SK-N-SH (cell line): Measurements from ENCODE around the gene OLFM2. TPM values are rescaled to one million over a fixed set of nuclear protein-coding genes. Genes with fewer than 3 reads are reported as not detected.
A peak's percentile ranks its signal among the peaks of the same experiment; 100 is the strongest.
"Not testable (repeated sequence)": the region's sequence is repeated elsewhere in the genome, so short reads cannot be mapped to it uniquely, and the experiment has no call there.

Experiments used
- CTCF ChIA-PET: fragments of 300-600, 350-600 bp; formaldehyde crosslinking; extraction: SDS; loops from one replicate; lab custom pipeline; 2021; lab: Yijun Ruan, JAX
- POLR2A ChIA-PET: fragments of 350-600 bp; sonication (Branson Sonifier 250); formaldehyde crosslinking; extraction: SDS; loops from one replicate; lab custom pipeline; 2020; ENCODE audit warnings: antibody characterized with exemption, inconsistent platforms; lab: Yijun Ruan, JAX
- DNase-seq: peaks from one replicate; pipeline ENCODE4 v3.0.0; 2012
- H2AFZ ChIP-seq: fragments of 200-600 bp; sonication (generic); 2 replicates; pipeline ENCODE4 v1.8.1; 2016; ENCODE audit warnings: antibody characterized with exemption, mild to moderate bottlenecking, low read depth
- H3F3A ChIP-seq: fragments of 200-600 bp; sonication (generic); replicated peaks from 2 replicates; pipeline ENCODE3; 2016; ENCODE audit warnings: antibody characterized with exemption, mild to moderate bottlenecking; ENCODE audit not compliant: insufficient read depth
- H3K27ac ChIP-seq, 2 experiments: fragments of 200-500 bp in 1 of 2; fragments of 200-600 bp in 1 of 2; sonication (Bioruptor generic) in 1 of 2; sonication (generic), shearing (Covaris generic) in 1 of 2; 2 replicates each; pipeline versions ENCODE4 v1.5.1 to v1.6.1; 2014 to 2016; ENCODE audit warnings: low read depth in 2 of 2, inconsistent platforms in 1 of 2, low read length in 1 of 2, mild to moderate bottlenecking in 1 of 2, mixed read lengths in 1 of 2
- H3K27me3 ChIP-seq: fragments of 200-600 bp; sonication (generic), shearing (Covaris generic); 2 replicates; pipeline ENCODE4 v1.6.1; 2016; ENCODE audit warnings: mixed run types; ENCODE audit not compliant: insufficient read depth
- H3K36me3 ChIP-seq, 2 experiments: fragments of 200-500 bp in 1 of 2; fragments of 200-600 bp in 1 of 2; sonication (Bioruptor generic) in 1 of 2; sonication (generic) in 1 of 2; replicated peaks in 1 of 2; 2 replicates each; pipeline versions ENCODE3 to v1.5.1; 2014 to 2016; ENCODE audit warnings: low read length in 1 of 2, mild to moderate bottlenecking in 1 of 2; ENCODE audit not compliant: insufficient read depth in 2 of 2, control insufficient read depth in 1 of 2
- H3K4me1 ChIP-seq, 2 experiments: fragments of 200-500 bp in 1 of 2; fragments of 200-600 bp in 1 of 2; sonication (Bioruptor generic) in 1 of 2; sonication (generic), shearing (Covaris generic) in 1 of 2; 2 replicates each; pipeline versions ENCODE4 v1.5.1 to v1.6.1; 2014 to 2016; ENCODE audit warnings: low read depth in 1 of 2, low read length in 1 of 2, mixed run types in 1 of 2; ENCODE audit not compliant: insufficient read depth in 2 of 2, control insufficient read depth in 1 of 2
- H3K4me2 ChIP-seq: fragments of 200-600 bp; sonication (generic), shearing (Covaris generic); 2 replicates; pipeline ENCODE4 v1.6.1; 2017; ENCODE audit warnings: mixed run types
- H3K4me3 ChIP-seq, 2 experiments: fragments of 200-500 bp in 1 of 2; fragments of 200-600 bp in 1 of 2; sonication (Bioruptor generic) in 1 of 2; sonication (generic), shearing (Covaris generic) in 1 of 2; 2 replicates each; pipeline versions ENCODE4 v1.5.1 to v1.8.1; 2014 to 2016; ENCODE audit warnings: low read depth in 2 of 2, inconsistent platforms in 1 of 2, low read length in 1 of 2, mild to moderate bottlenecking in 1 of 2, mixed read lengths in 1 of 2, moderate library complexity in 1 of 2
- H3K79me2 ChIP-seq: fragments of 200-600 bp; sonication (generic); 2 replicates; pipeline ENCODE4 v1.8.1; 2017; ENCODE audit warnings: mild to moderate bottlenecking; ENCODE audit not compliant: insufficient read depth
- H3K9ac ChIP-seq: fragments of 200-600 bp; sonication (generic); 2 replicates; pipeline ENCODE4 v1.6.1; 2017; ENCODE audit warnings: mixed run types
- H3K9me2 ChIP-seq: fragments of 200-600 bp; sonication (generic); 2 replicates; pipeline ENCODE4 v1.6.1; 2017; ENCODE audit warnings: mixed run types
- H3K9me3 ChIP-seq: fragments of 200-600 bp; sonication (generic); 2 replicates; pipeline ENCODE4 v1.6.1; 2017; ENCODE audit warnings: mixed run types, mild to moderate bottlenecking, moderate library complexity
- H4K20me1 ChIP-seq: fragments of 200-600 bp; sonication (generic); 2 replicates; pipeline ENCODE4 v1.6.1; 2017; ENCODE audit warnings: mild to moderate bottlenecking, mixed run types; ENCODE audit not compliant: insufficient read depth
- ELF1 ChIP-seq: IDR thresholded peaks from 2 replicates; pipeline ENCODE4 v1.4.0; 2012
- FOXM1 ChIP-seq: IDR thresholded peaks from 2 replicates; pipeline ENCODE4 v1.4.0; 2012; ENCODE audit warnings: low read depth, mild to moderate bottlenecking
- GABPA ChIP-seq: IDR thresholded peaks from 2 replicates; pipeline ENCODE4 v1.4.0; 2012; ENCODE audit warnings: low read depth, mild to moderate bottlenecking
- JUND ChIP-seq: IDR thresholded peaks from 2 replicates; pipeline ENCODE4 v1.4.0; 2012
- RCOR1 ChIP-seq: fragments of 150-350 bp; IDR thresholded peaks from 2 replicates; pipeline ENCODE4 v1.6.1; 2017; ENCODE audit warnings: antibody characterized with exemption, low read length
- TAF1 ChIP-seq: IDR thresholded peaks from 2 replicates; pipeline ENCODE4 v1.6.1; 2012; ENCODE audit warnings: low read depth, mild to moderate bottlenecking, low read length, moderate library complexity, borderline replicate concordance
- TCF12 ChIP-seq: IDR thresholded peaks from 2 replicates; pipeline ENCODE4 v1.4.0; 2012
- WGBS: methylation state at CpG from one replicate; pipeline ENCODE4 v1.1.6; 2017; ENCODE audit warnings: low lambda C conversion rate; 5-methylcytosine and 5-hydroxymethylcytosine counted together
- polyA plus RNA-seq, 3 experiments: library from polyadenylated mRNA; depleted of rRNA; stranded (reverse); fragments of >200 nt; gene quantifications; 2 replicates each; pipeline ENCODE4 v1.2.3, GENCODE V29; 2012
- TF ChIP-seq, protein P1 (sequence below): IDR thresholded peaks from 2 replicates; pipeline ENCODE4 v1.4.0; 2012; ENCODE audit warnings: low read depth, borderline replicate concordance
- TF ChIP-seq, protein P2 (sequence below): IDR thresholded peaks from 2 replicates; pipeline ENCODE4 v1.4.0; 2012; ENCODE audit warnings: low read depth

The OLFM2 gene
- polyA plus RNA-seq, 1 of the 3 experiments (the other 2 are of a cell fraction), result 10.7 TPM

DNA sequence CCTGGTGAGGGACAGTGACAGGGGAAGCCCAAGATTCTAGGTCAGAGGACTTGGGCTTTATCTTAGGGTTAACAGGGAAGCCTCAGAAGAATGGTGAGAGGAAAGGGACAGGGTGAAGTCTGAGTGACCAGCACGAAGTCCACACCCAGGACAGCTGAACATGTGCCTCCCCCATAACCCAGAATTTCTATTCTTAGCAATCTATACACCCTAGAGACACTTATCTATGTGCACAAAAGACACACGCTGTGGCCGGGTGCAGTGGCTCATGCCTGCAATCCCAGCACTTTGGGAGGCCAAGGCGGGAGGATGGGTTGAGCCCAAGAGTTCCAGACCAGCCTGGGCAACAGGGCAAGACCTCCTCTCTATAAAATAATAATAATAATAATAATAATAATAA lies 11.1 kb upstream of the OLFM2 start:
- Histone ChIP-seq H3K79me2 (no peaks in the 10 kb centered on the region), H3K9me3 (no peaks in the 10 kb centered on the region), H3K4me3 (no peak overlapping the region), H3K9me2 (no peaks in the 10 kb centered on the region), H3K27me3 (no peaks in the 10 kb centered on the region), H3K4me2 (no peak overlapping the region), H2AFZ (no peak overlapping the region), H3F3A (peaks cover 7% of the 10 kb centered on the region), H3K9ac (no peak overlapping the region), H4K20me1 (no peaks in the 10 kb centered on the region), H3K36me3 (no peaks in the 10 kb centered on the region), H3K4me1 (peaks cover 8 to 10% of the 10 kb centered on the region in 2 experiments; a peak in 2 of 4 replicates), H3K27ac (no peak overlapping the region)
- DNase-seq, result no peak
- ChIA-PET CTCF (interaction anchor here (3.3 to 4.2 kb wide), 2 partner anchors 52 to 80 kb away, joined by 10 to 14 read pairs; no protein-coding TSS in a partner anchor), POLR2A (no interaction called here)
- no peak for TF ChIP-seq TAF1
- TF ChIP-seq RCOR1, result no peak
- TF ChIP-seq GABPA, result no peak
- no peak for TF ChIP-seq TCF12
- no peak for TF ChIP-seq ELF1
- TF ChIP-seq, protein P1, sequence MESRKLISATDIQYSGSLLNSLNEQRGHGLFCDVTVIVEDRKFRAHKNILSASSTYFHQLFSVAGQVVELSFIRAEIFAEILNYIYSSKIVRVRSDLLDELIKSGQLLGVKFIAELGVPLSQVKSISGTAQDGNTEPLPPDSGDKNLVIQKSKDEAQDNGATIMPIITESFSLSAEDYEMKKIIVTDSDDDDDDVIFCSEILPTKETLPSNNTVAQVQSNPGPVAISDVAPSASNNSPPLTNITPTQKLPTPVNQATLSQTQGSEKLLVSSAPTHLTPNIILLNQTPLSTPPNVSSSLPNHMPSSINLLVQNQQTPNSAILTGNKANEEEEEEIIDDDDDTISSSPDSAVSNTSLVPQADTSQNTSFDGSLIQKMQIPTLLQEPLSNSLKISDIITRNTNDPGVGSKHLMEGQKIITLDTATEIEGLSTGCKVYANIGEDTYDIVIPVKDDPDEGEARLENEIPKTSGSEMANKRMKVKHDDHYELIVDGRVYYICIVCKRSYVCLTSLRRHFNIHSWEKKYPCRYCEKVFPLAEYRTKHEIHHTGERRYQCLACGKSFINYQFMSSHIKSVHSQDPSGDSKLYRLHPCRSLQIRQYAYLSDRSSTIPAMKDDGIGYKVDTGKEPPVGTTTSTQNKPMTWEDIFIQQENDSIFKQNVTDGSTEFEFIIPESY, result no peak
- TF ChIP-seq, protein P2, sequence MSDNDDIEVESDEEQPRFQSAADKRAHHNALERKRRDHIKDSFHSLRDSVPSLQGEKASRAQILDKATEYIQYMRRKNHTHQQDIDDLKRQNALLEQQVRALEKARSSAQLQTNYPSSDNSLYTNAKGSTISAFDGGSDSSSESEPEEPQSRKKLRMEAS, result no peak
- no peak for TF ChIP-seq JUND
- TF ChIP-seq FOXM1, result no peak
- 86% methylated on average over 4 of the region's 4 CpGs for WGBS

DNA sequence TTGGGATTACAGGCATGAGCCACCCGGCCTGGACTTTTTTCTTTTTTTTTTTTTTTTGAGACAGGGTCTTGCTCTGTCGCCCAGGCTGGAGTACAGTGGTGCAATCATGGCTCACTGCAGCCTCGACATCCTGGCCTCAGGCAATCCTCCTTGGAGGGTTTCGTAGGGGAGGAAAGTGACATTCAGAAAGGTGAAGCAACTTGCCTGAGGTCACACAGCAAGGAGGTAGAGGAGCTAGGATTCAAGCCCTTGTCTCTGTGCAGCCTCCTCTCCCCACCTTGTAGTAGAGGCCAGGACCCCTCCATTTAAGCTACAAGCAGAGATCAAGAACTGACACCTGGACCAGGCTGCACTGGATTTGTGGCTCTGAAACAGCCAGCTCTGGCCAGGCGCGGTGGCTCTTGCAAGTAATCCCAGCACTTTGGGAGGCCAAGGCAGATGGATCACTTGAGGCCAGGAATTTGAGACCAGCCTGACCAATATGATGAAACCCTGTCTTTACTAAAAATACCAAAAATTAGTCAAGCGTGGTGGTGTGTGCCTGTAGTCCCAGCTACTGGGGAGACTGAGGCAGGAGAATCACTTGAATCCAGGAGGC lies 10.3 kb upstream of the OLFM2 start:
- H3K4me2 ChIP-seq, H3K9me3 ChIP-seq, H3K9ac ChIP-seq, POLR2A ChIA-PET, H4K20me1 ChIP-seq, DNase-seq, H3K79me2 ChIP-seq, H2AFZ ChIP-seq, H3K9me2 ChIP-seq, H3K27me3 ChIP-seq, H3K36me3 ChIP-seq, H3K4me3 ChIP-seq: not testable (repeated sequence)
- H3K27ac ChIP-seq, result peak overlapping the region in 1 of 2 experiments; percentile 98; a peak in 1 of 4 replicates
- CTCF ChIA-PET, result interaction anchor here (0.6 to 4.2 kb wide), 4 partner anchors 21 to 81 kb away, joined by 3 to 14 read pairs (median 7); no protein-coding TSS in a partner anchor
- peaks cover 8 to 10% of the 10 kb centered on the region in 2 experiments; a peak in 2 of 4 replicates for H3K4me1 ChIP-seq
- H3F3A ChIP-seq, result peaks cover 10% of the 10 kb centered on the region
- 91% methylated on average over 7 of the region's 7 CpGs for WGBS
